GM21825 (cell line): ENCODE results near the gene GRAMD1A.
"Not testable (repeated sequence)": the region's sequence is repeated elsewhere in the genome, so short reads cannot be mapped to it uniquely, and the experiment has no call there.

Experiments
- ATAC-seq: cut with Tn5 transposase; IDR thresholded peaks from one replicate; pipeline ENCODE4 v1.9.1; 2021; ENCODE audit warnings: mild to moderate bottlenecking, moderate library complexity; ENCODE audit not compliant: unreplicated experiment

The GRAMD1A gene

DNA sequence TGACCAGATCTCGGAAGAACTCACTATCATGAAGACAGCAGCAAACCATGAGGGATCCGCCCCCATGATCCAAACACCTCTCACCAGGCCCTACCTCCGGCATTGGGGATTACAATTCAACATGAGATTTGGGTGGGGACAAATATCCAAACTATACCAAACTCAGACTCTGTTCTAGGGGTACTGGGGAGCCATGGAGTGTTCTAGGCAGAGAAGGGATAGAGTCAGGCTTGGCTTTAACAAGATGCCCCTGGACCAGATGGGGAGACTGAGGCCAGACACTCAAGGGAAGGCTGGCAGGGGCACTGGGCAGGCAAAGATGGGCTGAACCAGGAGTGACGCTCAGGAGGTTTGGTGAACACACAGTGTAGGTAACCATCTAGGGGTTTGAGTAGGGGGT, 18.3 kb downstream of the GRAMD1A start:
- ATAC-seq = no peak

DNA sequence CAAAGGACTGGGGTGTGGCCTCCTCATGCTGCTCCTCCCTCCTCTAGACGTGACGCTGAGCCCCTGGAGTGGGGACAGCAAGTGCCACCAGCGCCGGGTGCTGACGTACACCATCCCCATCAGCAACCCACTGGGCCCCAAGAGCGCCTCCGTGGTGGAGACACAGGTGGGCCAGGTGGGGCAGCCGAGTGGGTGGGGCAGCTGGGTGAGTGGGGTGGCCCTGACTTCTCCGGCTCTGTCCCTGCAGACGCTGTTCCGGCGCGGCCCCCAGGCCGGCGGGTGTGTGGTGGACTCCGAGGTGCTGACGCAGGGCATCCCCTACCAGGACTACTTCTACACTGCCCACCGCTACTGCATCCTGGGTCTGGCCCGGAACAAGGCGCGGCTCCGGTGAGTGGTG, 19.0 kb downstream of the GRAMD1A start:
- ATAC-seq = no peak

DNA sequence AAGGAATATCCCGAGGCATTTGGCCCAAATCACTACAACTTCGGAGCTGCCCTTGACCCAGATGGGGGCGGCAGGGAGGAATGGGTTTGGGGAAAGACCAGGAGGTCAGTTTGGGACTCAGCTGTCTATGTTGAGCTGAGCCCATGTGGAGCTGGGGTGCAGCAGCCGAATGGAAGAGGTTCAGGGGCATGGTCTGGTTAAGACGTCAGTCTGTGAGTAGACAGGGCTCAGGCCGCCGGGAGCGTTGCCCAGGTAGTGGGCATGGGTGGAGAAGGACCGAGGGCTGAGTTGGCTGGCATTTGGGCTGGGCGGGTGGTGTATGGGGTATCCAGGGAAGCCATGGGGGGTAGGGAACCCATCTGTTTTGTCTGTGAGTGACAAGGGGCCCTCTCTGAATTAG, 20.9 kb downstream of the GRAMD1A start:
- no peak for ATAC-seq

DNA sequence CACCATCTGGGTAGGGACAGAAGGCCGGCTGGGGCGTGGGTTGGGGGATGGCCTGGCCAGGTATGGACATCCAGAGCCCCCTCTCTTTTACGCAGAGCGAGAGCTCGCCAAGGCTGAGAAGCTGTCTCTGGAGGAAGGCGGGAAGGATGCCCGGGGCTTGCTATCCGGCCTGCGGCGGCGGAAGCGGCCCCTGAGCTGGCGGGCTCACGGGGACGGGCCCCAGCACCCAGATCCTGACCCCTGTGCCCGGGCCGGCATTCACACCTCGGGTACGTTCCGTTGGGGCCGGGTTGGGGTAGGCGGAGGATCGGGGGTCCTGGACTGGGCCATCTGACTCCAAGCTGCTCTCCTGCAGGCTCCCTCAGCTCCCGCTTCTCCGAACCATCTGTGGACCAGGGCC, 21.5 kb downstream of the GRAMD1A start:
- ATAC-seq = no peak

DNA sequence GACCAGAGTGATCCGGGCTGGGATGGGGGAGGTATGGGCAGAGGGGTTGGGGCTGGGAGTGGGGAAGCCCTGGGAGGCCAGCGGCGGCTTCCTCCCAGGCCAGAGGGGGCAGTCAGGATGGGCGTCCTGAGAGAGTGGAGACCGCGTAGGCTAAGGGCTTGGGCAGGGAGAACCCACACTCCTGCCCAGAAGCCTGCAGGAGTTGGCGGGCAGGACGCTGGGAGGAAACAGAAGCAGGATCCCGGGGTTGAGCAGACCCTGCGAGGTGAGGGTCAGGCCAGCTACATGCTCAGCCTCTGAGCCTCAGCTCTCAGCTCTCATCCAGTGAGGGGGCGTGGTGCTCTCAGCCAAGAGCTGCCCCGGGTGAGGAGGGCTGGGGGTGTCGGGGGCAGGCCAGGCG, 22.3 kb downstream of the GRAMD1A start:
- ATAC-seq = no peak

- no peak for ATAC-seq
Observed at GRCh38 chr19:35023428-35023827, 23.3 kb downstream of the GRAMD1A start.

- ATAC-seq = no peak
Observed at GRCh38 chr19:35024095-35024494, 24.0 kb downstream of the GRAMD1A start.

DNA sequence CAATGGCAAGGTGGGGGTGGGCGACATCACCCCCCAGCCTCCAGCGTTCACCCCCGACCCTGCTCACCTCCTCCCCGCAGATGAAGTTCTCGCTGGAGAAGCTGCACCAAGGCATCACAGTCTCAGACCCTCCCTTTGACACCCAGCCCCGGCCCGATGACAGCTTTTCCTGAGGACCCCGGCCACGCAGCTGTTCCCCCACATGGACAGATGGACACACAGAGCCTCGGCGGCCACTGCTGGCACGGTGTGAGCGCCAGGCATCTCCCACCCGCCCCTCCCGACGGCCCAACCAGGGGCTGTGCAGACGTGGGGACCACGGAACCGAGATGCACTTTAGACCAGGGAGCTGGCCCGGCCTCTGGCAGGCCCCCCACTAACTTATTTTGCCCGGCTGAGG, 25.8 kb downstream of the GRAMD1A start:
- no peak for ATAC-seq

- no peak for ATAC-seq
Observed at GRCh38 chr19:35026418-35026817, 26.3 kb downstream of the GRAMD1A start.

DNA sequence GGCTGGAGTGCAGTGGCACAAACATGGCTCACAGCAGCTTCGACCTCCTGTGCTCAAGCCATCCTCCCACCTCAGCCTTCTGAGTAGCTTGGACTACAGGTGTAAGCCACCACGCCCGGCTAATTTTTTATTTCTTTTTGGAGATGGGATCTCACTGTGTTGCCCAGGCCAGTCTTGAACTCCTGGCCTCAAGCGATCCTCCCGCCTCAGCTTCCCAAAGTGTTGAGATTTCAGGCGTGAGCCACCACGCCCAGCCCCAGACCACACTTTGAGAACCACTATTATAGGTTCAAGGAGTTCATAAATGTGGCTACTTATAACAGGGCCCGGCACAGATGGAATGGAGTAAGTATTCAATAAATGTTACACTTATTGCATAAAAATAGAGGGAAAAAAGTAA, 26.9 kb downstream of the GRAMD1A start:
- ATAC-seq = no peak

- ATAC-seq = no peak
Observed at GRCh38 chr19:35027851-35028599, 27.9 kb downstream of the GRAMD1A start.

GRCh38 chr19:35028600-35028885, 28.4 kb downstream of the GRAMD1A start:
- not testable (repeated sequence) for ATAC-seq

DNA sequence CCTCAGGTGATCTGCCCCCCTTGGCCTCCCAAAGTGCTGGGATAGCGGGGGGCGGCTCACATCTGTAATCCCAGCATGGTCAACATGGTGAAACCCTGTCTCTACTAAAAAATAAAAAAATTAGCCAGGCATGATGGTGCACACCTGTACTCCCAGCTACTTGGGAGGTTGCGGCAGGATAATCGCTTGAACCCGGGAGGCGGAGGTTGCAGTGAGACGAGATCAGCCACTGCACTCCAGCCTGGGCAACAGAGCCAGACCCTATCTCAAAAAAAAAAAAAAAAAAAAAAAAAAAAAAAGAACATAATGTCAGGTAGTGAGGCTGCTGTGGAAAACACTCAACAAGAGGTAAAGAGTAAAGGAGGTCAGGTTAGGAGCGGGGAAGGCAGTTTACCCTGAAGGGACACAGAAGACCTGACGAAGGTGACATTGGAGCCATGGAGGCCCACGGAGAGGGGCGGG, 29.2 kb downstream of the GRAMD1A start:
- ATAC-seq = not testable (repeated sequence)

DNA sequence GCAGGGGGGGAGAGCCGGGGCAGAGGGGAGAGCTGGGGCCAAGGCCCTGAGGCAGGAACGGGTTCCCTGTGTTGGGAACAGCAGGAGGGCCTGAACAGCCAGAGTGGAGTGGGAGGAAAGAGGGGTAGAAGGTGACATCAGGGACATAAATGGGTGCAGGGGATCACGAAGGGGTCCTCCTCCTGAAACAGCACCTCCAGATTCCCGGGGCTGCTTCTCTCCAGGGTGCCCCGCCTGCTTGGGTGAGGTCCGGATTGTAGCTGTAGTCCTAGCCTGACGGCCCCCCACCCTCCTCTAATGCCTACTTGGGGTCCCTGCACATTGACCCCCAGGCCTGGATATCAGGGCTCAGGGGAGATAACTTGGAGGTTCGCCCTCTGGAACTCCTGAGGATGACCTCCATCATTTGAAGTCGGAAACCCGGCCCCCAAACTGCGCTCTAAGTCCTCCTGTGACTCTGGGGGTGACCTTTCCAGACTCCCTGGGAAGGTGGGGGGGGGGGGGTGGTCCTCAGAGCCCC, 29.7 kb downstream of the GRAMD1A start:
- no peak for ATAC-seq

GRCh38 chr19:35030257-35031071, 30.3 kb downstream of the GRAMD1A start, which contains the start of gene SCN1B:
SCN1B (plus strand) TSS chr19:35030470; CDS start chr19:35030821, 351 bp downstream.
- ATAC-seq = no peak

GRCh38 chr19:35031072-35031881, 31.2 kb downstream of the GRAMD1A start:
- no peak for ATAC-seq

- no peak for ATAC-seq
Observed at GRCh38 chr19:35032356-35032865, 32.3 kb downstream of the GRAMD1A start.

DNA sequence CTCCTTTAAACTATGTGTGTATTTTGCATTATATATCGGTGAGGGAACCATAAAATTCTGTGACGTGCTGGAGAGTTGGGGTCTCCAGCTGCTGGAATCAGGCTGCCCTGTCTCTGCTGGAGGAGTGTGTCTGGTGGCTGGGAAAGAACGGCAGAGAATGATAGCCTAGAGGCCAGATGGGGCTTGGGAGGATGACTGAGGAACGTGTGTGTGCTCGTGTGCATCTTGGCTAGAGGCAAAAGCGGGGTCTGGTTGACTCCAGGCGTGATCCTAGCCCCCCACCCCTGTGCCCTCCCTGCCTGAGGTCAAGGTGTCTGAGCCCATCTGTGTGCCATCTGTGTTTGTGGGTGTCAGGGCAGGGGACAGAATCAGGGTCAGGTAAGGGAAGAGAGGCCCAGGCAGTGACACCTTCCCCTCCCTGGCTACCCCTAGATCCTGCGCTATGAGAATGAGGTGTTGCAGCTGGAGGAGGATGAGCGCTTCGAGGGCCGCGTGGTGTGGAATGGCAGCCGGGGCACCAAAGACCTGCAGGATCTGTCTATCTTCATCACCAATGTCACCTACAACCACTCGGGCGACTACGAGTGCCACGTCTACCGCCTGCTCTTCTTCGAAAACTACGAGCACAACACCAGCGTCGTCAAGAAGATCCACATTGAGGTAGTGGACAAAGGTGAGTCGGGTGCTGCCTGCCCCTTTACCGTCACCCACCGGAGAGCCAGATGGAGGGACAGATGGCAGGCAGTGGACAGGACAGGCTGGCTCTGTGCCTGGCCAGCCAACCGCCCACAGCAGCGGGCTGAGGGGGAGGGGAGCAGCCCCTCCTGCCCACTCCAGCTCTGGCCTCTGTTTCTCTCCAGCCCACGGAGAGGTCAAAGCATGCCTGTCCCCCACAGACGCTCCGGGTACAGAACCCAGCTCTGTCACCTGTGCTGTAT, 33.2 kb downstream of the GRAMD1A start:
- no peak for ATAC-seq

- no peak for ATAC-seq
Observed at GRCh38 chr19:35034005-35034502, 33.9 kb downstream of the GRAMD1A start.
